ENCODE measurements around the gene TRIM31. TPM values are rescaled to one million over a fixed set of nuclear protein-coding genes. Genes with fewer than 3 reads are reported as not detected.
"Not testable (repeated sequence)": the region's sequence is repeated elsewhere in the genome, so short reads cannot be mapped to it uniquely, and the experiment has no call there.

TRIM31 gene
- total RNA-seq, 1 donor from 2014 or later: not detected

- not testable (repeated sequence) for H3K4me3 ChIP-seq (ENCODE audit: low read length in 3 of 3); H3K9ac ChIP-seq (ENCODE audit: low read depth in 1 of 3, low read length in 3 of 3); H3K9me3 ChIP-seq (ENCODE audit: control insufficient read depth in 3 of 3, low read length in 3 of 3); H3K27ac ChIP-seq (ENCODE audit: low read depth, low read length); H3K36me3 ChIP-seq (ENCODE audit: control insufficient read depth in 3 of 3, insufficient read depth in 3 of 3, low read length in 3 of 3); H3K4me1 ChIP-seq (ENCODE audit: control insufficient read depth in 3 of 3, insufficient read depth in 3 of 3, low read length in 3 of 3)
- H3K27me3 ChIP-seq (ENCODE audit: control insufficient read depth in 3 of 3, insufficient read depth in 3 of 3, low read length in 3 of 3): peaks cover 0 to 13% (median 6%) of the 10 kb centered on the region in 3 donors
Measured at GRCh38 chr6:30118691-30119090, 5.8 kb upstream of the TRIM31 start.

- H3K4me3 ChIP-seq (ENCODE audit: low read length in 3 of 3): no peak overlapping the region
- H3K27ac ChIP-seq (ENCODE audit: low read depth, low read length): no peak overlapping the region
- no peaks in the 10 kb centered on the region for H3K9me3 ChIP-seq (ENCODE audit: control insufficient read depth in 3 of 3, low read length in 3 of 3)
- H3K36me3 ChIP-seq (ENCODE audit: control insufficient read depth in 3 of 3, insufficient read depth in 3 of 3, low read length in 3 of 3): no peaks in the 10 kb centered on the region
- peaks cover 16 to 22% (median 20%) of the 10 kb centered on the region in 3 donors for H3K27me3 ChIP-seq (ENCODE audit: control insufficient read depth in 3 of 3, insufficient read depth in 3 of 3, low read length in 3 of 3)
- H3K9ac ChIP-seq (ENCODE audit: low read depth in 1 of 3, low read length in 3 of 3): no peak overlapping the region
- H3K4me1 ChIP-seq (ENCODE audit: control insufficient read depth in 3 of 3, insufficient read depth in 3 of 3, low read length in 3 of 3): no peaks in the 10 kb centered on the region
Measured at GRCh38 chr6:30116724-30117123, 3.8 kb upstream of the TRIM31 start.

DNA sequence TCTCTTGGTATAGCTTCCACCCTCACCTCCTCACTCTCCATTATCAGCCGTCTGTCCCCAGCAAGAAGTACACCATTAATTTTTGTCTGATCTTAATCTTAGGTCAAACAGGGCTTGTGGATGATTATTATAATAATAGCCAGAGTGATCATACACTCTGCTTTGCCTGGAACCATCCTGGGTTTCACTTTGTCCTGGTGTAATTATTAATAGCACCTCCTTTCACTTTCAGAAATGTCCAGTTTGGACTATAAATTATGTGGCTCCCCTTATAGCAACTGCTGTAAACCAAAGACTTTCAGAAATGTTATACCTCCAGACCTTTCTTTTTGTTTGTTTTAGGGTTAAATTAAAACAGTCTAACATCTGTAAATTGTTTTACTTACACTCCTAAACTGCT, 951 bp upstream of the TRIM31 start:
- Histone ChIP-seq H3K36me3 (ENCODE audit: control insufficient read depth in 3 of 3, insufficient read depth in 3 of 3, low read length in 3 of 3) (no peaks in the 10 kb centered on the region), H3K4me3 (ENCODE audit: low read length in 3 of 3) (no peak overlapping the region), H3K9me3 (ENCODE audit: control insufficient read depth in 3 of 3, low read length in 3 of 3) (no peaks in the 10 kb centered on the region), H3K9ac (ENCODE audit: low read depth in 1 of 3, low read length in 3 of 3) (no peak overlapping the region), H3K4me1 (ENCODE audit: control insufficient read depth in 3 of 3, insufficient read depth in 3 of 3, low read length in 3 of 3) (no peaks in the 10 kb centered on the region), H3K27me3 (ENCODE audit: control insufficient read depth in 3 of 3, insufficient read depth in 3 of 3, low read length in 3 of 3) (peaks cover 31 to 33% (median 32%) of the 10 kb centered on the region in 3 donors), H3K27ac (ENCODE audit: low read depth, low read length) (no peak overlapping the region)

- H3K4me3 ChIP-seq (ENCODE audit: low read length in 3 of 3): no peak overlapping the region
- no peak overlapping the region for H3K27ac ChIP-seq (ENCODE audit: low read depth, low read length)
- H3K27me3 ChIP-seq (ENCODE audit: control insufficient read depth in 3 of 3, insufficient read depth in 3 of 3, low read length in 3 of 3): peaks cover 32 to 37% (median 35%) of the 10 kb centered on the region in 3 donors
Measured at GRCh38 chr6:30112402-30112994, 392 bp downstream of the TRIM31 start.

GRCh38 chr6:30111266-30111856, 1.5 kb downstream of the TRIM31 start:
- Histone ChIP-seq H3K4me3 (ENCODE audit: low read length in 3 of 3) (no peak overlapping the region), H3K4me1 (ENCODE audit: control insufficient read depth in 3 of 3, insufficient read depth in 3 of 3, low read length in 3 of 3) (no peaks in the 10 kb centered on the region), H3K9me3 (ENCODE audit: control insufficient read depth in 3 of 3, low read length in 3 of 3) (no peaks in the 10 kb centered on the region), H3K9ac (ENCODE audit: low read depth in 1 of 3, low read length in 3 of 3) (no peak overlapping the region), H3K27me3 (ENCODE audit: control insufficient read depth in 3 of 3, insufficient read depth in 3 of 3, low read length in 3 of 3) (peaks cover 35 to 37% (median 37%) of the 10 kb centered on the region in 3 donors), H3K36me3 (ENCODE audit: control insufficient read depth in 3 of 3, insufficient read depth in 3 of 3, low read length in 3 of 3) (no peaks in the 10 kb centered on the region), H3K27ac (ENCODE audit: low read depth, low read length) (no peak overlapping the region)

More at GRCh38 chr6:30112402-30112994, 392 bp downstream of the TRIM31 start:
- Histone ChIP-seq H3K36me3 (ENCODE audit: control insufficient read depth in 3 of 3, insufficient read depth in 3 of 3, low read length in 3 of 3) (no peaks in the 10 kb centered on the region), H3K9me3 (ENCODE audit: control insufficient read depth in 3 of 3, low read length in 3 of 3) (no peaks in the 10 kb centered on the region), H3K9ac (ENCODE audit: low read depth in 1 of 3, low read length in 3 of 3) (no peak overlapping the region), H3K4me1 (ENCODE audit: control insufficient read depth in 3 of 3, insufficient read depth in 3 of 3, low read length in 3 of 3) (no peaks in the 10 kb centered on the region)

DNA sequence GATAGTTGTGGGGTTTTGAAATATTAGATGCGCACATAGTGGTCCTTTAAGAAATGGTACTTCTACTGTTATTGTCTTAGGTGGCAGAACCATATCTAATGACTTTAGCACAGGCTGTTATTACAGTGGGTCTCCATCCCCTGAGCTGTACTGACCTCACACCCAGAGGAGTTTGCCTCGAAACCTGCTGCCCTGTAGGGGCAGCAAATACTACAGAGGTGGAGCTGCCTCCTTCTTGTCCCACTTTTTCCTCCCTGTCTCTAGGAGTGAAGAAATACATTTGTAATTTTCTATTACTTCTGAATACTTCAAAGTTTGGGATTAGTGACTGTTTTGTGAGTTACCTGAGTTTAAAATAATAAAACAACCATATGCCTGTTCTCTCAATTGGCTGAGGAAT, 8.2 kb downstream of the TRIM31 start:
- no peak overlapping the region for H3K4me3 ChIP-seq (ENCODE audit: low read length in 3 of 3)
- no peaks in the 10 kb centered on the region for H3K9me3 ChIP-seq (ENCODE audit: control insufficient read depth in 3 of 3, low read length in 3 of 3)
- no peak overlapping the region for H3K9ac ChIP-seq (ENCODE audit: low read depth in 1 of 3, low read length in 3 of 3)
- peaks cover 31 to 33% (median 33%) of the 10 kb centered on the region in 3 donors for H3K4me1 ChIP-seq (ENCODE audit: control insufficient read depth in 3 of 3, insufficient read depth in 3 of 3, low read length in 3 of 3)
- H3K27me3 ChIP-seq (ENCODE audit: control insufficient read depth in 3 of 3, insufficient read depth in 3 of 3, low read length in 3 of 3): peaks cover 21 to 46% (median 43%) of the 10 kb centered on the region in 3 donors
- H3K36me3 ChIP-seq (ENCODE audit: control insufficient read depth in 3 of 3, insufficient read depth in 3 of 3, low read length in 3 of 3): no peaks in the 10 kb centered on the region
- no peak overlapping the region for H3K27ac ChIP-seq (ENCODE audit: low read depth, low read length)

DNA sequence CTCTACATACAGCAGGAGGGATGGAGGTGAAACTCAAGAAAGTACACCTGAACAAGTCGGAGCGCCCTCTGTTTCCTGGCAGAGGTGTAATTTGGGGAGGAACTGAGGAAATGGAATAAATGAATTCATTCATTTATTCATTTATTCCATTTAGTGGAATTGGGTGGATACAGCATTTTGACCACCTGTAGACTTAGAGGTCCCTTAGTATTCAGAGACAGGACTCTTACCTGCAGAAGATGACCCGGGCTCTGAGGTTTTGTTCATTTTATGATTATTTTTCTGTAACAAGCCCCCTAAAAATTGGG, 9.1 kb downstream of the TRIM31 start:
- peaks cover 25 to 52% (median 45%) of the 10 kb centered on the region in 3 donors for H3K27me3 ChIP-seq (ENCODE audit: control insufficient read depth in 3 of 3, insufficient read depth in 3 of 3, low read length in 3 of 3)
- H3K9ac ChIP-seq (ENCODE audit: low read depth in 1 of 3, low read length in 3 of 3): peak overlapping the region in 2 of 3 donors; percentile 63 to 79
- no peak overlapping the region for H3K27ac ChIP-seq (ENCODE audit: low read depth, low read length)

DNA sequence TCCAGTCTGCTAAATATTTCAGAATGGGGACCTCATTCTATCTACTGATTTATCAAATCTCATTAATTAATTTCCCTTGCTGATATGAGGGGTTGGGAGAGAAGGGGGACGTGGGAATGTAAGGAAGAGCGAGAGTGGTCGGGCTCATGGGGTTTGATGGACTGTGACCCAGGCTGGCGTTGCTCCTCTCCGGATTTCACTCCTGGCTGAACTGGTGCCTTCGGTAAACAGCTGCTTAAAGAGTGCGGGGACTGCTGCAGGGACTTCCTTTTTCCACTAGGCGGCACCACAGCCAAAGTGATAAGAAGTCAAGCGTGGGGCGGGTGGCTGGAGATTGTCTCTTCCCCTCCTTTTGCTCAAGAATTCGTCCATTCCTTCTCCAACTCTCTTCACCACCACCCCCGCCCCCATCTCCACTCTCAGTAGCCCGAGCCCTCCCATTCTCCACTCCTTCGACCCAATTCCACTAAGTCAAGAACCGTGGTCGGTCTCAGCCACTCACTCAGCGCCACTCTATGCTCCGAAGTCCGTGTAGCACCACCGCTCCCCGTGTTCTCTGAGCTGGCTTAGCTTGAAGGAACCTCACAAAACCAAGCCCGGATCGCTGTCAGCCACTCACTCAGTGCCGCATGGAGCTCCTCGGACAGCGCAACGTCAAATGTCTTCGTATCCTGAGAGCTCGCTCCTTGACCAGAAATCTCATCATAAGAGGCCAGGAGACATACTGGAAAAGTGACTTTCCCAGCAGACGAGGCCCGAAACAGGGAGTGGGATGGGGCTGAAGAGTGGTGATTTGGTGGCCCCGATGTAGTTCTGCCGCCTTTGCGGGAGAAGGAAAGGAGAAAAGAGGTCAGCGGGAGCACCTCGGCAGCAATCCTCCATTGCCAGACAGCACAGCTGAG, 9.7 kb downstream of the TRIM31 start:
- Histone ChIP-seq H3K27me3 (ENCODE audit: control insufficient read depth in 3 of 3, insufficient read depth in 3 of 3, low read length in 3 of 3) (peaks cover 28 to 58% (median 47%) of the 10 kb centered on the region in 3 donors), H3K36me3 (ENCODE audit: control insufficient read depth in 3 of 3, insufficient read depth in 3 of 3, low read length in 3 of 3) (no peaks in the 10 kb centered on the region), H3K4me3 (ENCODE audit: low read length in 3 of 3) (peak overlapping the region; percentile 55 to 81 (median 62)), H3K9ac (ENCODE audit: low read depth in 1 of 3, low read length in 3 of 3) (peak overlapping the region; percentile 55 to 79 (median 63)), H3K27ac (ENCODE audit: low read depth, low read length) (peak overlapping the region; percentile 40), H3K4me1 (ENCODE audit: control insufficient read depth in 3 of 3, insufficient read depth in 3 of 3, low read length in 3 of 3) (peaks cover 31 to 33% (median 33%) of the 10 kb centered on the region in 3 donors), H3K9me3 (ENCODE audit: control insufficient read depth in 3 of 3, low read length in 3 of 3) (no peaks in the 10 kb centered on the region)

More for the DNA sequence above, 9.1 kb downstream of the TRIM31 start:
- Histone ChIP-seq H3K9me3 (ENCODE audit: control insufficient read depth in 3 of 3, low read length in 3 of 3) (no peaks in the 10 kb centered on the region), H3K36me3 (ENCODE audit: control insufficient read depth in 3 of 3, insufficient read depth in 3 of 3, low read length in 3 of 3) (no peaks in the 10 kb centered on the region), H3K4me1 (ENCODE audit: control insufficient read depth in 3 of 3, insufficient read depth in 3 of 3, low read length in 3 of 3) (peaks cover 31 to 33% (median 33%) of the 10 kb centered on the region in 3 donors), H3K4me3 (ENCODE audit: low read length in 3 of 3) (peak overlapping the region; percentile 55 to 81 (median 62))

DNA sequence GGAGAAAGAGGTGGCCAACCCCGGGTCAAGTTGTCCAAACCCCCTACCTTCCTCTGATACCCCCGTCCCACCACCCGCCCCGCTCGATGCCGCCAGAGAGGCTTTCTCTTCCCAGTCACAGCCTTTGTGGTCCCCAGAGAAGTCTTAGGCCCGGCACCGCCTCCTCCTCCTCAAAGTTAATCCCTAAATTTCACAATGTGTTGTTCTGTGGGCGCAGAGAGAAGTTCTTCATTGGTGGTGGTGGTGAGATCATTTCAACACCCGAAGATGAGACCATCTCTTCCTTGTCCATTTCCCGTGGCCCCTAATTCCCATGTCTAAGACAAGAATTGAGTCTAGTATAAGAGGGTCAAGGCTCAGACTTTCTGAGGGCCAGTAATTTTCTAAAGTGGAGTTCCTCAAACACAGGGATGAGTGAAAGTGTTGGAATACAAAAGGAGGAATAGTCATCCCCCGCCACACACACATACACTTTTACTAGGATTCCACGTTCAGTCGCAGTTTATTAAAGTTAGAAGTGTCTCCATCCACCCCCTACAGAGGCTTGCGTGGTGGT, 10.4 kb downstream of the TRIM31 start:
- H3K9me3 ChIP-seq (ENCODE audit: control insufficient read depth in 3 of 3, low read length in 3 of 3): no peaks in the 10 kb centered on the region
- H3K27ac ChIP-seq (ENCODE audit: low read depth, low read length): peak overlapping the region; percentile 40
- peak overlapping the region in 2 of 3 donors; percentile 64 to 69 for H3K9ac ChIP-seq (ENCODE audit: low read depth in 1 of 3, low read length in 3 of 3)
- no peaks in the 10 kb centered on the region for H3K36me3 ChIP-seq (ENCODE audit: control insufficient read depth in 3 of 3, insufficient read depth in 3 of 3, low read length in 3 of 3)
- H3K4me1 ChIP-seq (ENCODE audit: control insufficient read depth in 3 of 3, insufficient read depth in 3 of 3, low read length in 3 of 3): peaks cover 31 to 33% (median 33%) of the 10 kb centered on the region in 3 donors
- peak overlapping the region; percentile 61 to 81 (median 70) for H3K4me3 ChIP-seq (ENCODE audit: low read length in 3 of 3)
- H3K27me3 ChIP-seq (ENCODE audit: control insufficient read depth in 3 of 3, insufficient read depth in 3 of 3, low read length in 3 of 3): peaks cover 34 to 60% (median 52%) of the 10 kb centered on the region in 3 donors

All from skeletal muscle tissue (tissue), 4 donors.